ENCODE data around the gene CAMK1G.

Gene CAMK1G

GRCh38 chr1:209657918-209658317 lies 74.4 kb downstream of the CAMK1G start:
- DNase-seq (ENCODE audit: extremely low read depth in 1 of 2, low read depth in 1 of 2) = no peak

GRCh38 chr1:209659909-209660308 lies 76.4 kb downstream of the CAMK1G start:
- no peak for DNase-seq (ENCODE audit: extremely low read depth in 1 of 2, low read depth in 1 of 2)

GRCh38 chr1:209661071-209661470 lies 77.6 kb downstream of the CAMK1G start:
- DNase-seq (ENCODE audit: extremely low read depth in 1 of 2, low read depth in 1 of 2) = no peak

GRCh38 chr1:209662879-209663327 lies 79.4 kb downstream of the CAMK1G start:
- no peak for DNase-seq (ENCODE audit: extremely low read depth in 1 of 2, low read depth in 1 of 2)

Data from activated CD8-positive, alpha-beta memory T cell treated with anti-CD3 and anti-CD28 coated beads for 1 hour (primary cell).